ENCODE data around the gene IPPK.
A peak's percentile ranks its signal among the peaks of the same experiment; 100 is the strongest.

Gene IPPK

DNA sequence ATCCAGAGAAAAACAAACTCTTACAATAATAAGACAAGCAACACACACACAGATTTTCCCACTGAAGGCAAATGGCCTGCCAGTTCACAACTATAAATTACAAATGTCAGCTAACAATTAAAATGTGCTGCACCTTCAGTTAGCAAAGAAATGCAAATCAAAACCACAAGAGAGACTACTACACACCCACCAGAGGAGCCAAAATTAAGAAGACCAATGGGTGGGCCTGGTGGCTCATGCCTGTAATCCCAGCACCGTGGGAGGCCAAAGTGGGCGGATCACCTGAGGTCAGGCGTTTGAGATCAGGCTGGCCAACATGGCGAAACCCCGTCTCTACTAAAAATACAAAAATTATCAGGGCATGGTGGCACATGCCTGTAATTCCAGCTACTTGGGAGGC, 15.1 kb upstream of the IPPK start:
- DNase-seq (ENCODE audit: low spot score): no peak

DNA sequence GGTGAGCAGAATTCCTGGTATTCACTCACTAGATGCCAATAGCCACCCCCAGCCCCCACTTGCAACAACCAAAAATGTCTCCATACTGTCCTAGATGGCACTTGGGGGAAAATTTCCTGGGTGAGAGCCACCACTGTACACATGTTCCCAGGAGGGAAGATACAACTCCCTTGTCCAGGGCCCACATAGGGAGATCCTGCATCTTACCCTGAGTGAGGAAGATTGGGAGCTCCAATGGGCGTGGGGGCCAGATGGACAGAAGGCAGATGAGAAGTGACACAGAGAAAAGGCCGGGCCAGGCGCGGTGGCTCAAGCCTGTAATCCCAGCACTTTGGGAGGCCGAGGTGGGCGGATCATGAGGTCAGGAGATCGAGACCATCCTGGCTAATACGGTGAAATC, 12.3 kb upstream of the IPPK start:
- no peak for DNase-seq (ENCODE audit: low spot score)

DNA sequence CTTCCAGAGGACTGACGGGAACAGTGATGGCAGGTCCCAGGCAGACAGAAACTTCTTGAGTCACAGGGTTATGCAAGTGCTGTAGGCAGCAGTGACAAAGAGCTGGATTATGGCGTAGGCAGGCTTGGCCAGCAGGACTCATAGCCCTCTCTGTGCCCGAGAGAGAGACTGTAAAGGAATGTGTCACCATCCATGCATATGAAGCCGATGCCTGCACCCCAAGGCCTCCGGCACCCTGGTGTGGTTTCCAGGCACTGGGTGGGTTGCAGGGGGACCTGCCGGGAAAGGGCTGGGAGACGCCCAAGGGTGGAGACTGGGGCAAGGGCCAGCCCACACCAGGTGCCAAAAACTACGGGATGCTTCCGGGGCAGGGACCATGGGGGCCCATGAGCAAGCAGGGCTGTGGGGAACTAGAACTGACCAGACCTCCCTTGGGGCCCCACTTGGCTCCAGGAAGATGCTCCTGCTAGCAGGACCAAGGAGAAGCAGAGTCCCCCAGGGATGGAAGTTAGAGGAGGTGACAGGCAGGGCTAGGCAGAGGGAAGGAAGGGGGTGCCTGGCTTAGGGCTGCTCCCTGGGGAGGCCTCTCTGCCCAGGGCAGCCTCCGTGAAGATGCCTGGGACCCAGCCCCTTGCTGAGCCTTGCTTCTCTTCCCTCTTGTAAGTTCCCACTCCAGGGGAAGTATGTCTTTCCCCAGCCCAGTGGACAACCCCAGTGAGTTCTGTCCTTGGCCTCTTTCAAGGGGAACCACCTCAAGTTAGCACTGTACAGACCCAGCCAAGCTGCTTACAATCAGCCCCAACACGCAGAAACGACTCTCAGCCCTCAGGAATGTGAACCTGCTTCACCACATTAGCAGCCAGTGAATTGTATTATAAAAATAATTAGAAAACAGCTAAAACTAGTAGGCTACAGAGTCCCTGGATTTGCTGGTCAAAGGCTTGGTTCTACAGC, 10.5 kb upstream of the IPPK start:
- DNase-seq (ENCODE audit: low spot score): peak; percentile 3

DNA sequence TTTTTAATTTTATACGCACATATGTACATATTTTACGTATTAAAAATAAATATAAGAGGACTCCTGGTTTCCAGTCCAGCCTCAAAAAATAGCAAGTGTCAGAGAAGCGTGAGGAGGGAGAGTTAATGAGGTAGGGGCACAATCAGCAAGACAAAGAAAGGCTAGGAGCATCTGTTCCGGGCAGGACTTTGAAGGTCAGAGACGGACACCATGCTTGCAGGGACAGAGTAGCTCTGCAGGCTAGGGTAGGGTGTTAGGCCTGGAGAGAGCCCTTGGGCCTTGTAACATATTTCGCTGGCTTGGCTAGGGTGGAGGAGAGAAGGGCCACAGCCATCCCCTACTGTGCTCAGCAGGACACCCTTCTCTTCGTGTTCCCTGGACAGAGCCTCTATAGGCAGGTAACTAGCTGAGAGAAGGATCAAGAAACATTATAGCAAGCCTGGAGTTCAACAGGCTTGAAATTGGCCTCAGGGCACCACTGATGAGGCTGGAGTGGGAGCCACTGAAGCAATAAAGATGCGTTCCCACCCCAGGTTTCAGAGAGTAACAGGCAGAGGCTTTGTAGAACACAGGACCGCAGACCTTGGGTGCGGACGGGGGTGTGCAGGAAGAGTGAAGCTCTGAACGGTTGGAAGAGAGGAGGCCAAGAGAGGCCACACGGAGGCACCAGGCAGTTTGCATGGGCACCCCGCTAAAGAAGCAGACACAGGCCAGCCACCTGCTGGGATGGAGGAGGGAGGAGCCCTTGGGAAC, 9.7 kb upstream of the IPPK start:
- no peak for DNase-seq (ENCODE audit: low spot score)

DNA sequence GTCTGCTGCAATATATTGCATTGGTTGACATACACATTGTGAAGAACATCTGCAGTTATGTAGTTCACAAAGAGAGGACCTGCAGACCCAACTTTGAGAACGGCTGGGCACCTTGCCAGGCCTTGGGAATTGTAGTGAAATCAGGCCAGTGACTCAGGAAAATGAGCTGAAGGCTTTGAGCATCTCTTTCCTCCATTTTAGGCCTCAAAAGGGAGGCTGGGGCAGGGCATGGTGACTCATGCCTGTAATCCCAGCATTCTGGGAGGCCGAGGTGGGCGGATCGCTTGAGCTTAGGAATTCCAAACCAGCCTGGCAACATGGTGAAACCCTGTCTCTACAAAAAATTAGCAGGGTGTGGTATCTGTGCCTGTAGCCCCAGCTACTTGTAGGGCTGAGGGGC, 1.4 kb upstream of the IPPK start:
- peak; percentile 78 for DNase-seq (ENCODE audit: low spot score)

DNA sequence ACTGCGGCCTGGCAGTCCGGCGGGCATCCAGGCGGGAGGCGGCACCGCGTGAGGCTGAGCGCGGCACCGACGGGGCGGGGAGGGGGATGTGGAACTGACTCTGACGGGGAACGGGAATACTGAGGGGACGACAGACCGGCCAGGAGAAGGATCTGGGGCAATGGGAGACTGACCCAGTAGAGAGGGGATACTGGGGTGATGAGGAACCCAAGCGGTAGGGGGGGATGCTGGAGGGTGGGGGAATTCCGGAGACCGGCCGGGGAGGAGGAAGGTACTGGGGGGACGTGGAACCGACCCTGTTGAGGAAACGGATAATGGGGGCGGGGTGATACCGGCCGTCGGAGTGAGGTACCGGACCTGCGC, 423 bp downstream of the IPPK start:
- no peak for DNase-seq (ENCODE audit: low spot score)

DNA sequence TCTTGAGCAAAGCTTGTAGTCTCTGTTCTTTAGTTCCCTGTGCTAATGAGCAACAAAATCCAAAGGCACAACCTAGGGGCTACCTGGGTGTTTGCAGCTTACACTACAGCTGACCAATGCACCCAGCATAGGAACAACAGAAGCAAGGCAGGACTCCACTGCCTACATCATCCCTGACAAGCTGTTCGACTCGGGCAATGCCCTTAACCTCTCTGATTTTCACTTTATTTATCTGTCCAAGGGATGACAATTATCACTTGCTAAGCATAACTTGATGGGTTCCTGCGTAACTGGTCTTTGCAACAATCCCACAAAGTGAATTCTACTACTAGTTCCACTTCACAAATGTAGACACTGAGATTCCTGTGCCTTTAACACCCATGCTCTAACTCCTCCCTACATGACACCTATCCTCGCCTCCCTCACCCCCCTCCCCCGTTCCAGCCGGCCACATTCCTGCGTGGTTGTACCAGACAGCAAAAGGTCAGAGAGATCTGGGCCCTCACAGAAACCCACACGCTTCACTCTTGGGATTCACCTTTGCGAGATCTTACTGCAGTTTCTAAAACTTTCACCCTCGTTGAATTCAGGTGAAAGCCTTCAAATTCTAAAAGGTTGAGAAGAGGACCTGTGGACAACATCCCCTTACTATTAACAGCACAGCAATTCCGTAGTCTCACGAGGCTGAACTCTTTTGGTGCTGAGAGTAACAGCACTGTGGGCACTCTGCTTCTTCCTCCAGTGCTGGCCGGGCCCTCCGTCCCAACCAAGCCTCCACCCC, 995 bp downstream of the IPPK start:
- DNase-seq (ENCODE audit: low spot score): peak; percentile 73

DNA sequence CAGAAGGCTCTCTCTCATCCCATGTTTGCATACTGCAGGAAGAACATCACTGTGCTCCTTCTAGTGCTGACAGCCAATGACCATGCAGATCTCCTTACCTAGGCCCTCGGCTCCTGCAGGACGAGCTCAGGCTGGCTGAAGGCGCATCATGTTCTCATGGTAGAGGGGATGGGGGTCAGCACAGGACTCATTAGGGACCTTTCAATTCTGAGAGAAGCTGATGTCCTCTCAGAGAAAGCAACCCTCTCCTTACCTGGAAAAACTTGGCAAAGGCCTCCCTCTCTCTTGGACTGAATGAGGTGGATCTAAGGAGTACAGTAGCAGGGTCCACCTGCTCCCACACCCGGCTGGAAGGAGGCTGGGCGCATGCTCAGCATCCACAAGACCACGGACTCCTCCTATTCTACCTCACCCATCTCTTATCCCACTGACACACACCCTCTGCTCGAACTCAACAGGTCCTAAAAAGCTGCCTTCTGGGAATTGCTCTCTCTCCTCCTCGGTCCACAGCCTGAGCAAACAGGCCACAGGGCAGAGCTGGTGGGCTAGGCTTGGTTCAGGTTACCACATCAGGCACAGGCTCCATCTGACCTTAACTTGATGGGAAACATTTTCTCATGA, 2.9 kb downstream of the IPPK start:
- no peak for DNase-seq (ENCODE audit: low spot score)

DNA sequence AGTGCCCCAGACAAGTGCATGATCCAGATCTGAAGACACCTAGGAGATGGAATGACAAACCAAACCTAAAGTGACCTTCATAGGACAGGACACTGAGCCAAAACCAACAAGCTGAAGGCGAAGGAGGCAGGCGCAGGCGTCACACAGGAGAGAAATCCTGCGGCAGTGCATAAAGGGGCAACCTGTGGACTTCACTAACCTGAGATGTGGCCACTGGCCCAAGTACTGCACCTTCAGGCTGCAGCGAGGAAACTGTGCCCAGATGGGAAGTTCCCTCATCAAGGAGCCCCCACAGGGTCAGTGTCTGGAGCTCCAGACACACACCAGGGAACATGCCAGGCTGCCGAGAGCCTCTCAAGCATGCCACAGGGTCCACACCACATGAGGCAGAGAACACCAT, 3.7 kb downstream of the IPPK start:
- no peak for DNase-seq (ENCODE audit: low spot score)

DNA sequence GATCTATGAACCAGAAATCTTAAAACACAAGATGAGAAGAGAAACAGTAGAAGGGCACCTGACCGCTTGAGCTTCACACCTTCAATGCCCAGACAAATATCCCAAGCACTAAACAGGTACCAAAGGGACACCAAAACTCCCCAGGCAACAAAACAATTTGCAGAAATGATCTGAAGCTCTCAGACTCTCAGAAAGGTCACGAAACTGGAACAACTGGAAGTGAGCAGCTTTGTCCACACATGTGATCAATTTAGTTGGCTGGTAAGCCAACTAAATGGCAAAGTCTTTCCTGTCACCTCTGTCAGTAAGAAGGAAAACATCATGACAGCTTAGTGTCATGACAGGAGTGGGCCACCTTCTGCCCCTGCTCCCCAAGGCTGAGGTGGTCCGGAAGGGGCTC, 4.1 kb downstream of the IPPK start:
- no peak for DNase-seq (ENCODE audit: low spot score)

DNA sequence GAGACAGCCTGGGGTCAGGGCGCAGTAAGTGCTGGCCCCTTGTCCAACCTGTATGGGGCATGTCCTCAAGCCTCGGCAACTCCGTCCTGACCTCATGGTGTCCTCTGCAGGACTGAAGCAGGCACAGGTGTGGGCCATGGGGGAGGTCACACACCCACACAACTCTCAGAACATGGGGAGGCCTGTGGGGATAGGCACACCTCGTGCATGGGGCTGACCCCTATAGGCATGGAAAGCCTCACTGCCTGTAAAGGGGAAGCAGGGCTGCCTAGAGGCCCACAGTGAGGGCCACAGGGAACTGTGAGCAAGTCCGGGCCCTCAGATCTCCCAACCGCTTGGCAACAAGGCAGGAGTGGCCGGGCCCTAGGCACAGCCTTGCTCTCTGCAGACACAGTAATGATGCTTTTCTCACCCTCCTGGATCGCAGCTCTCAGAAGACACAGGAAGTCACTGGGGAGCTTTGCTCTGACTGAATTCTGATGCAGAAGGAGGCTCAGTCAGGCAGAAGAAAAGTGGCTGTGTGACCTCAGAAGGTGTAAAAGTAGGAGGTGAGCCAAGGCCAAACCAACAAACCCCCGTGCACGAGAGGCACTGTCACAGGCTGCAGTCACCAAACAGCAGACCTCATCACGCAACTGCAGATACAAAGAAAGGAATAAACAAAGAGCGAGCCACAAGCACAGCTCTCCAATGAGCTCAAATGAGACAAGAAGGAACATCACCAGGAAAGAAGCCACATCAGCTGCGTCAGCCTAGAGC, 5.4 kb downstream of the IPPK start:
- peak; percentile 43 for DNase-seq (ENCODE audit: low spot score)

DNA sequence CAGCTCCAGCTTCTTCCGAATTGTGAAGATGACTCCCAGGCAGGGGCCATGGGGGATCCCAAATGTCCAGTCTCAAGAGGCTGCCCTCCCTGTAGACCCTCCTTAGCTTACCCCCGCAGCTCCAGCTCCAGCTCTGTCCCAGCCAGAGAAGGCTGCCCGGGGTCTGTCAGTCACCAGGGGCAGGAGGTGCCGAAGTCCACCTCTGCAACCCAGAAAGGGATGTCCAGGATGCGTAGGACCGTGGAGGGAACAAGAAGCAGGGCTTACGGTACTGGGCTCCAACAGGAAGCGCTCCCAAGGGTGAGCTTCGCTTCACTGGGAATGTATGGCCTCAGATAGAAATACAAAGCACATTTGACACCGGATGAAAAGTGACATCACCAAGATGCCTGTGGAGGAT, 6.0 kb downstream of the IPPK start:
- no peak for DNase-seq (ENCODE audit: low spot score)

DNA sequence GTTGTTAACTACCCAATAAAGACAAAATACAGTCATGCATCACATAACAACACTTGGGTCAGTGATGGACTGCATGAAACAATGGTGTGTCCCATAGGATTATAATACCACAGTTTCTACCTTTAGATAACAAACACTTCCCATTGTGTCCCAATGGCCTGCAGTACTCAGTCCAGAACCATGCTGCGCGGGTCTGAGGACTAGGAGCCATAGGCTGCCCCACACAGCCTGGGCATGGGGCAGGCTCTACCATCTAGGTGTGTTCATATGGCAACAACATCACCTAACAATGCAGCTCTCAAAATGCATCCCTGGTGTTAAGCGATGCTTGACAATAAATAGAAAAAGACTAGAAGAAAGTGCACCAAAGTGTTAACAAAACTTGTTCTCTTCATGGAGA, 6.8 kb downstream of the IPPK start:
- no peak for DNase-seq (ENCODE audit: low spot score)

DNA sequence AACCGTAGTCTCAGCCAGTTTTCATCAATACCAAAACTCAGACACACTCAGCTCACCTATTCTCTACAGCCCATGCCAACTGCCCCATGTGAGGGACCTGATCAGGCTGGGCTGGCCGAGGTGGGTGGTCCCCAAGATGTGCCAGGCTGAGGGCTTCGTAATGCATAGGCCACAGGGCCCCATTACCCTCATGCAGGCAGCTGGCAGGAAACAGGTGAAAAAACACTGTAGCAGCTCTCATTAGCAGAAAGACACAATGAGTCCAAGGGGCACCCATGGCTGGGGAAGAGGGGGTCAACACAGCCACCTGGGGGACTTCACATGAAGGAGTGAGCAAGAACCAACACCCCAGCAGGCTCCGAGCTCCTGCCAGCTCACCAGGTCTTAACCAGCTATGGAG, 8.2 kb downstream of the IPPK start:
- DNase-seq (ENCODE audit: low spot score): no peak

DNA sequence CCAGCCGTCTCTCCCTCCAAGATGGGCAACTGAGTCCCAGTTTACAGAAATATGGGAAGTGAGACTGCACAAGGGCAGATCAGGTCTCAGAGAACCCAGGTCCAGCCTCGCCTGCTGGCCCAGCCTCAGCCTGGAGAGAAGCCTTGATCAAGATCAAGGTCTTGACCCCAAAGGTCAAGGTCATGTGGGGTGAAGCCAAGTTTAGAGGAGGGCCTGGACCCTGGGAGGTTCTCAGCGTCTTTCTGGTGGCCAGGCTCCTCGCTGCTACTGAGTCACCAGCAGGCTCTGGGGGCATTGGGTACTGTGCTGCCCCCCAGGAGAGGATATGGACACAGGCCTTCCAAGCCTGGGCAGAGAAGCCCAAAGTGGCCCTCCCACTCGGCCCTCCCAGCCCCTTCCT, 8.8 kb downstream of the IPPK start:
- no peak for DNase-seq (ENCODE audit: low spot score)

DNA sequence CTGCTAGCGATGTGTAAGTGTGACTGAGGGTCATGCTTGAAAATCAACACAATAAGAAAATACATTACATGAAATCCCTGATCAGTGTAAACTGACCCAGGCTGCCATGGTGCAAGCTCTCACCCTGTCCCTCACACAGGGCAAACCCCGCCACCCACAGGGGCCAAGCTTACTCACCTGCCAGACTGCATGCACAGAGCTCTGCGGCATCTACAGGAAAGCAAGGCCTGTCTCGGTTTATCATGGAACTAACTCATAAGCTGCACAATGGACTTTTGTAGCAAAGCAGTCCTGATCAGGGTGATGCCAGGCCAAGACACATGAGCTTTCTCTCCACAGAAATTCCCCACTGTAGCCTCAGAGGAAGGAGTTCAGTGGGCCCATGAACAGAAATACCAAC, 9.7 kb downstream of the IPPK start:
- DNase-seq (ENCODE audit: low spot score): no peak

DNA sequence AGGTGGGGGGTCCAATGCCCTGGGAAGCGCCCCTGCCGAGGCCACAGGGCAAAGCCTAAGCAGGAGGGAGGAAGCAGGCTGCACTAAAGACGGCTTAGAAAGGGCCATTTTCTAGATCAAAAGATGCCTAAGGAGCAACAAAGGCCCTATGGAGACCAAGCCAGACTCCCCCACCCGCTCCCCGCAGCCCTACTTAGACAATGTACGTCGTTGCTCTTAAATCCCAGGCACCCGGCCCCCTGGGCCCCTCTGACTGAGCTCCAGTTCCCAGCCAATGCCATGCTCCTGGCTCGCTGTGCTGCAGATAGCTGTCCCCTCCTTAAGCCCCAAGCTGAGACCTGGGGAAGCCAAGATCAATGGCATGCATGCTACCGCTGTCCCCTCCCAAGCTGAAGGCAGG, 10.3 kb downstream of the IPPK start:
- no peak for DNase-seq (ENCODE audit: low spot score)

DNA sequence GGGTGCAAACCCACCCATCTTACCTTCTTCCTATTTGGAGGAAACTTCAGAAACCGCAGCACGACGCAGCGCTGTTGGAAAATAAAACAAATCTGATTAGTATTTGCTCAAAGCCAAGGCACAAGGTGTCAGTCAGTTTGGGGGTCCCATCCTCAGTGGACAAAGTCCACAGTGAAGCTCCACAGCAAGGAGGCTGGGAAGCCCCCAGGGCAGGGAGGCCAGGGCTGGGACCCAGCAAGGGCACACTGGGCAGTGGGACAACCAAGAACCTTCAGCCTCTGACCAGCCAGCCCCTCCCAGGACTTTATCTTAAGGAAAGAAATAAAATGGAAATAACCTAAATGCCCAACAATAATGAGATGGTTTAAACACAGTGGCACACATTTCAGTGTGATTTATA, 11.3 kb downstream of the IPPK start:
- DNase-seq (ENCODE audit: low spot score): no peak

DNA sequence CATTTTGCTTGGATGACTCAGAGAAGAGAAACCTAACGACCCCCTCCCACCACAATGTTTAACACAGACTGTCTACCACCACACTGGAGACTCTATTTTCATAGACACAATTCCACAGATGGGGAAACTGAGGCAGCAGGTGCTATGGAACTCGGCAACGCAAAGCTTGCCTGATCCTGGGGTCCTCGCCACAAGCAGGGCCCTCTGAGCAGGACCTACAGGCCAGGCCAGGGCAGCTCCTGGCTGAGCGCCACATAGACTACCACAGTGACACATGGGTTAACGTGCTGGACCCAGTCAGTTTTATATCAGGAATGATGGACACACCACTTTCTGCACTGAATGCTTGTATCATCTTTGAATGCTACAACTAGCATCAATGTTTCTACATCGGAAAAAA, 11.8 kb downstream of the IPPK start:
- no peak for DNase-seq (ENCODE audit: low spot score)

DNA sequence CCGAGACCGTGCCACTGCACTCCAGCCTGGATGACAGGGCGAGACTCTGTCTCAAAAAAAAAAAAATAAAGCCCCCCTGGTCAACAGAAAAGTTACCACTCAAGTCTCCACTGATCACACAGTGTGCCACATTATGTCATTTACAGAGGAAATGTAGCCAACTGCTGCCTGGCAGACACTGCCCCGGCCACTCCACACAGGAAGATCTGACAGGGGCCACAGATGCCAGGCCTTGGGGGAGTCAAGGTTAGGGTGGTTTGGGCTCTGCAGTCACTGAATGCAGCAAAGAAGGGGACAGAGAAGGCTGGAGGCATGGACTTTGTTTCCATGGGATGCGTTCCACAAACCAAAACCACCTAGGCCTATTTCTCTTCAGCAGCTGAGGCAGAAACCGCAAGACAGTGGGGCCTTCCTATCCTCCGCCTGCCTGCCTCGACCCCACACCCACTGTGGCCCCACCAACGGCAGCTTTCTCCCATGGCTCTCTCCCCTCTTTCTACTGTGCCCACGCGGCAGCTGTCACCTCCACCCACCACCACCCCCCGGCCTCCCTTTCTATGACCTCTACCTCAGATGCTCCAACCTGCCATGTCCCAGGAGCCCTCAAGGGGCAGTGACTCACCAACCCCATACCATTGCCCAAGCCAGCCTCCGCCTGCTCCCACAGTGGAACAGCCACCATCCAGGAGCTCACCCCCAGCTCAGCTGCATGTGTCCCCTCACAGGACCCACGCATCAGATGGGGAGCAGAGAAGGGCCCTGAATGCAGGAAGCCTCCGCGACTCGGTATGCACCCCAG, 12.4 kb downstream of the IPPK start:
- no peak for DNase-seq (ENCODE audit: low spot score)

DNA sequence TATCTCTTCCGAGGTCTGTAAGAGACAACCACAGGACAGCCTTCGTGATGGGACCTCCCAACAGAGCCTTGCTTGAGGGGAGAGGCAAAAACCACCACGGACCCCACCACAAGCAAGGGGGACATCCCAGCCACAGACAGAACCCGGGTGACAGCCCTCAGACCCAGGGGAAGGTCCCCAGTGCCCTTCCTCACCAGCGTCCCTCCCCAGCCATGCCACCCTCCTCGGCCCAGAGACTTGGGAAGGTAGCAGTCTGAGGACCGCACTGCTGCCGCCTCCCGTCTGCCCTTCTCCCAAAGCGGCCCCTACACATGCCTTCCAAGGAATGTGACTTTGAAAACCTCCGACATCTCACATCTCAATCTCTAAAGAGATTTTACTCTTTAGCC, 13.4 kb downstream of the IPPK start:
- DNase-seq (ENCODE audit: low spot score): no peak

Measured in kidney tubule cell (primary cell).